AG20443 (cell line): ENCODE results near the gene GAS6.

ENCODE experiments used
- DNase-seq: peaks from one replicate; pipeline ENCODE4 v3.0.0; 2012; ENCODE audit warnings: low spot score, mixed read lengths

GAS6 gene

GRCh38 chr13:113819731-113820715, 43.9 kb downstream of the GAS6 start:
- no peak for DNase-seq

- DNase-seq, result no peak
Observed at GRCh38 chr13:113819341-113819730, 44.5 kb downstream of the GAS6 start.

- no peak for DNase-seq
Observed at GRCh38 chr13:113818700-113819295, 45.1 kb downstream of the GAS6 start.

DNA sequence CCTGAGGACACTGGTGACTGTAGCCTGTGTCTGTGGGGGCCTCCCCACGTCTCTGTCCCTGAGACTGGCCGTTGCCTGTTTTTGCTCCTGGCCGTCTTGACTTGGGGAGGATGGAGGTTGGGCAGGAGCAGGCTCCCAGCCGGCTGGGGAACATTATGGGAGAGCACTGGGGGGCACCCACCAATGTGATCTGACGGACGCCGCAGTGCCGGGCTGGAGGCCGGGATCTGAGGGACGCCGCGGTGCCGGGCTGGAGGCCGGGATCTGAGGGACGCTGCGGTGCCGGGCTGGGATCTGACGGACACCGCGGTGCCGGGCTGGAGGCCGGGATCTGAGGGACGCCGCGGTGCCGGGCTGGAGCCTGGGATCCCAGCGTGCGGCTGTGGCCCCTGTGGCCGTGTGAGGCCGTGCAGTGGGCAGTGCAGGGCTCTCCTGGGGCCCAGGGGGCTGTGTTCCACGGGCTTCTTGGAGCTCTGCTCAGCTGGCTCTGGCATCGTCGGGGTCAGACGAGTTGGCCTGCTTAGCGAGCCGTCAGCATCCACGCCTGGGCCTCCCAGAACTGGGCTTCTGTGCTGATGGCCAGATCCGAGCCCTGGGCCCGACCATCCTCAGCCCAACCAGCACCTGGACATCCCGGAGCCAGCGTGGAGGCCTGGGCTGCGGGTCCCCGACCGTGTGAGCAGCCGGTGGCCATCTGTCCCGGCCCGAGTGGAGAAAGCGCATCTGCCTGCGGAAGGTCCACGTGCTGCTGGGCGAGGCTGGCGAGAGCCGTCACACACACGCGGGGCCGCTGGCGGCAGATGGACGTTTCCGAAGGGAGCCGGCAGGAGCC, 45.8 kb downstream of the GAS6 start:
- no peak for DNase-seq

DNA sequence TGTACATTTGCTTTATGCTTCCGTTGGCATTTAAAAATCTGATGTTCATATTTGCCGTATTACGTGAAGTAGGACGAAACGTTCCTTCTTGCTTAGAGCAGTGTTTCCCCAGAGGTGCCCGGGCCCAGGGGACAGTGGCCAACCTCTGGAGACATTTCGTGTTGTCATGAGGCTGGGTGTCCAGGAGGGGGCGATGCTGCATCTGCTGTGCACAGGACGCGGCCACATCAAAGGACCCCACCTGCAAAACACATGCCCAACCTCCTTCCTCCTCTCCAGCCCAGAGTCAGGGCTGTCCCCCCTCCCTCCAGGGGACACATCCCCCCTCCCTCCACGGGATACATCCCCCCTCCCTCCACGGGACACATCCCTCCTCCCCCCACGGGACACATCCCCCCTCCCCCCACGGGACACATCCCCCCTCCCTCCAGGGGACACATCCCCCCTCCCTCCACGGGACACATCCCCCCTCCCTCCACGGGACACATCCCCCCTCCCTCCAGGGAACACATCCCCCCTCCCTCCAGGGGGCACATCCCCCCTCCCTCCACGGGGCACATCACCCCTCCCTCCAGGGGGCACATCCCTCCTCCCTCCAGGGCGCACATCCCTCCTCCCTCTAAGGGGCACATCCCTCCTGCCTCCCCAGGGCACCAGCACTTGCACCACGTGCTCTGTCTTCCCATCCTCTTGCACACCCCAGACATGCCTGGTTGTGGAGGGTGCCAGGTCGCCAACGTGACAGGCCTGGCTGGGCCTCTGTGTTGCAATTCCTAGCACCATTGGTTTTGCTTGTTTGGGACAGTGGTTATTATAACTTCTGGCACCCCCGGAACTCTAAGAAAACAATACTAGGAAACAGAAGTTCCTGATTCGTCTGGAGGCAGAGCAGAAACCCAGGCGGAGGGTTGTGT, 46.7 kb downstream of the GAS6 start:
- peak; percentile 85 for DNase-seq

- DNase-seq, result peak; percentile 35
Observed at GRCh38 chr13:113816254-113816929, 47.5 kb downstream of the GAS6 start.

DNA sequence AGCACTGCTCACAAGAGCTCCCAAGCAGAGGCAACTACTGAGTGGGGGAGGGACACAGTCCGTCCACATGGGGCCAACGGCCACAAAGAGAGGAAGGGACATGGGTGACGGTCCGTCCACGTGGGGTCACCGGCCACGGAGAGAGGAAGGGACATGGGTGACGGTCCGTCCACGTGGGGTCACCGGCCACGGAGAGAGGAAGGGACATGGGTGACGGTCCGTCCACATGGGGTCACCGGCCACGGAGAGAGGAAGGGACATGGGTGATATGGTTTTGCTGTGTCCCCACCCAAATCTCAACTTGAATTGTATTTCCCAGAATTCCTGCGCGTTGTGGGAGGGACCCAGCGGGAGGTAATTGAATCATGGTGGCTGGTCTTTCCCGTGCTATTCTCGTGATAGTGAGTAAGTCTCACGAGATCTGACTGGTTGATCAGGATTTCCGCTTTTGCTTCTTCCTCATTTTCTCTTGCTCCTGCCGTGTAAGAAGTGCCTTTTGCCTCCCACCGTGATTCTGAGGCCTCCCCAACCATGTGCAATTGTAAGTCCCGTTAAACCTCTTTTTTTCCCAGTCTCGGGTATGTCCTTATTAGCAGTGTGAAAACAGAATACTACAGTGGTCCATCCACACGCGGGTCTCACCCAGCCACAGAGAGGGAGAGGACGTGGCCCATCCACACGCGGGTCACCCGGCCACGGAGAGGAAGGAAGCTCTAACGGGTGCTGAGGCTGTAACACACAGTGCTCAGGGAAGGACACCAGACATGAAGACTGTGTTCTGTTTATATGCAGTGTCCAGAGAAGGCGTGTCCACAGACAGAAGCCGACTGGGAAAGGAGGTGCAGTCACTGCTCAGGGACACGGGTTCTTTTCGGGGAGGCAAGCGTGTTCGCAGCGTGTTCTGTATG, 48.5 kb downstream of the GAS6 start:
- DNase-seq, result no peak

DNA sequence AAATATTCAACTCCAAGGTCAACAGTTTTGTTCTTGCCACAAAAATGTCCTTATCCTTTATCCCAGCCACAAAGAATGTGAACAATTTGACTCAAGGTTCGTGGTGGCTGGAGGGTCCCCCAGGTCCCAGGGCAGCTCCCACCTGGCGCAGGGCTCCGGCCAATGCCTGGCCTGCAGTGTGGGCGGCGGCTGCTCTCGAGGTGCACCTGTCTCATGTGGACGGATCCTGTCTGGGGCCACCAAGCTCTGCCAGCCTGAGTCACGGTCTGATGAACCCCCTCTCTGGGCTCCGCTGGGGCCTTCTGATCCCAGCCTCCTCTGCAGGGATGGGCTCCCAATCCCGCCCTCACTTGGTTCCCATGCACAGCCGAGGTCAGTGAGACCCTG, 49.4 kb downstream of the GAS6 start:
- peak; percentile 60 for DNase-seq

DNA sequence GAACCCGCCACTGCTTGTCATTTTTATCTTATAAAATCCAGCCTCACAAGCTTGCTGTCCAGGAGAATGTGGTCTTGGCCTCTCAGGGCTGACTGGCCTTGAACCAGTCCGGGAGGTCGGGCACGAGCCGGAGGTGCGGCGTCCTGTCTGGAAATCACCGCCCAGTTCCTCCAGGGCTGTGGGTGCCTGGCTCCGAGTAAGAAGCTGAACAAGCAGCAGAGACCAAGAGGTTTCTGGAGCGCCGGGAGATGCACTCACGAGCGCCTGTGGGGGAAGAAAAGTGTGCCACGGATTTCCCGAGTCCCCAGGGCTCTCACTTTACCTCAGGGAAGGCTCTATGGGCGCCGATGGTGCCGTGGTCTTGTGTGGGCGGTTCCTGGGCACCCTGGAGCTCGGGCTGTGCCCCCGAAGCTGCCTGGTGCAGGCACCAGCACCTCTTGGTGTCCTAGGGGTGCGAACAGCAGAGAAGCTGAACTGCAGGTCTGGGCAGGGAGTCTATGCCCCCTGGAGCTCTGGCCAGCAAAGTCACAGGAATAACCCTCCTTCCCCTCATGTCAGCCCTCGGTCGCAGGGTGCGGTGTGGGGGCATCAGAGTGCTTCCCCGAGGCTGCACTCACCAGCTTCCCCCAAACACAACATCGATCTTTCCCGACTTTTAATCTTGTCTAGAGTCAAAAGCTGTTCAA, 50.0 kb downstream of the GAS6 start:
- no peak for DNase-seq

- no peak for DNase-seq
Observed at GRCh38 chr13:113813070-113813748, 50.7 kb downstream of the GAS6 start.

DNA sequence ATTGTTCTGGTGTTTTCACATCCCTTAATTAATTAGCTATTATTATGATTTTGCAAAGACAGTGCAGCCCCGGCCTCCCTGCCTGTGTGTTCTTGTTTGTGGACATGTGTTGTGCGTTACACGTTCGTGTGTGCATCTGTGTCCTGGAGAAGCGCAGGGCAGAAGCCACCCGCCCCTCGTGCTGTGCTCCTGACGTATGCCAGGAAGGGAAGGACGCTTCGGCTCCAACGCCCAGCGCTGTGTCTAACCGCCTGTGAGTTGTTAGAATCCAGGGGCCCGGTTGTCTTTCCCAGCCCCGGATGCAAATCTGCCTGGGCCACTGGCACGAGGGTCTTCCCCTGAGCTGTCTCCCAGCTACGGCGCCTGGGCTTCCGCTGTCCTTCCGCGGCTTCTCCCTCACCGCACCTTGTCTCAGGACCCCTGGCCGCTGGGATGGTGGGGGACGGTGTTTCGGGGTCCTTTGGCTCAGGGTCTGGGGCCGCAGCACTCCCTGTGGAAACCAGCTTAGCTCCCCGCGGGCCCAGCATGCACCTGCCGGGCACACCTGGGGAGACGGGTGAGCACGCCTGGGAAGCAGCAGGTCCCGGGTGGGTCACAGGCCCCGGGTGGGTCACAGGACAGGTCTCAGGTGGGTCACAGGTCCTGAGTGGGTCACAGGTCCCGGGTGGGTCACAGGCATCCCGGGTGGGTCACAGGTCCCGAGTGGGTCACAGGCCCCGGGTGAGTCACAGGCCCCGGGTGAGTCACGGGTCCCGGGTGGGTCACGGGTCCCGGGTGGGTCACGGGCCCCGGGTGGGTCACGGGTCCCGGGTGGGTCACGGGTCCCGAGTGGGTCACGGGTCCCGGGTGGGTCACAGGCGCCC, 51.5 kb downstream of the GAS6 start:
- DNase-seq, result no peak

DNA sequence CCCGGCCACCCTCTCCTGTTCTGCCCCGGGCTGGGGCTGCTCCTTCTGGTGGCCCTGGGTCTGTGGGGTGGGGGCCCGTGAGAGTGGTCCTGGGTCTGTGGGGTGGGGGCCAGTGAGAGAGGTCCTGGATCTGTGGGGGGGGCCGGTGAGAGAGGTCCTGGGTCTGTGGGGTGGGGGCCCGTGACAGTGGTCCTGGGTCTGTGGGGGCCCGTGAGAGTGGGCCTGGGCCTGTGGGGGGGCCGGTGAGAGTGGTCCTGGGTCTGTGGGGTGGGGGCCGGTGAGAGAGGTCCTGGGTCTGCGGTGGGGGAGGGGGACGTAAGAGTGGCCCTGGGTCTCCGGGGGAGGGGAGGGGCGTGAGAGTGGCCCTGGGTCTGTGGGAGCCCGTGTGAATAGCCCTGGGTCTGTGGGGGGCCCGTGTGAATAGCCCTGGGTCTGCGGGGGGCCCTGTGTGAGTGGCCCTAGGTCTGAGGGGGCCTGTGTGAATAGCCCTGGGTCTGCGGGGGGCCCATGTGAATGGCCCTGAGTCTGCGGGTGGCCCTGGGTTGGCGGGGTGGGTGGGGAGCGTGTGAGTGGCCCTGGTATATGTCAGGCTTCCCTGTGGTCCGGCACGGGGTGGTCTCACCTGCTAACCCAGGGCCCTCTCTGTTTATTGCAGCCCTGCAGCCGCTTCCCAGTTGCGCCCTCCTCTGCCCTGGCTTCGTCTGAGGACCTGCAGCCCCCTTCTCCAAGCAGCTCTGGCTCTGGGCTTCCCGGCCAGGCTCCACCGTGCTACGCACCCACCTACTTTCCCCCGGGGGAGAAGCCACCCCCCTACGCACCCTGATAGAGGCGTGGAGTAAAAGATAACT, 52.6 kb downstream of the GAS6 start:
- DNase-seq, result no peak

DNA sequence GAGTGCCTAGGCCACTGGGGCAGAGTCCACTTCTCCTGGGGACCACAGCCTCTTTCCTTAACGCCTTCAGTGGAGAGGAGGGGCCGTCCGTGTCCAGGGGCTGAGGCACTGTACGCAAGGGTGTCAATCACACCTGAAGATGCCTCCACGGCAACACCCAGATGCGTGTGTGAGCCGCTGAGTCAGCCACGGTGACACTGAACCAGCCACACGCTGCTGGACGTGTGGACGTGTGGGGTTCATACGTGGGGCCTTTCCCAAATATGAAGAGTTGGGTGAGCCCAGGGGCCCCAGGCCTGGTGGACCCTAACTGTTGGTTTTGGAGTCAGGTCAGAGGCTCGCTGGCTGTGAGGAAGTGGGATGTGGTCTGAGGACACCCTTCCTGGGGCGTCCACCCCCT, 53.2 kb downstream of the GAS6 start:
- no peak for DNase-seq

DNA sequence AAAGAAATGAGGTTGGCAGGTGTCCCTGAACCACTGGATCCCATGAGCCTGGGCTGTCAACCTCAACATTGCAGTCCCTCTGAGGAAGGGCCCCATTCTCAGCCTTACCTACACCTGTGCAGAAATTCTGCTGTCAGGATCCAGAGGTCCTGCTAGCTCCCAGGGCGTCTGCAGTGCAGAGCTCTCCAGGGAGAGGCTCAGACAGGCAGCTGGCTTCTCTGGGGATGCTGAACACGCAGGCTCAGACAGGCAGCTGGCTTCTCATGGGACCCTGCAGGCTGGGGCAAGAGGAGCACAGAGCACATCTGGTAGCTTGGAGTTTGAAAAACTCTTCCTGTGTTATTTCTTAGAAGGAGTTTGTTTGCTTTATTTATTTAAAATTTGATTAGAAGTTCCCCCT, 53.9 kb downstream of the GAS6 start:
- DNase-seq, result no peak

GRCh38 chr13:113808058-113808834, 55.6 kb downstream of the GAS6 start:
- no peak for DNase-seq

DNA sequence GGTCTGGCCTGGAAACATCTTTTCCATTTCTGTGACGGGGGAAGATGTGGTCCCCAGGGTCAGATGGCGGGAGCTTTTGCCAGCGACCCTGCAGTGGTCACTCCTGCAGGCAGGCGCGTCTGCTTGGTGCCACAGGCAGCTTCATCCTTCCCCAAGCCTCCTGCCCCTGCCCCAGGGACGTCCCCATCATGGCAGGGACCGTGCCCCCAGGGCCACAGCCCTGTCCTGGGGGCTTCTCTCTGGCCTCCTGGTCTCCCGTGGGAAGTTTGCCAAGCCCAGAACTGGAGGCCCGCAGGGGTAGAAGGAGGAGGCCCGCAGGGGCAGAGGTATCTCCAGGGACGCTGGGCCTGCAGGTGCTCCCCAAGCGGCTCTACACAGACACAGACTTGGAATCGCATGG, 57.4 kb downstream of the GAS6 start:
- no peak for DNase-seq
